IMR-90 (cell line): ENCODE data around the gene CACNA2D1. TPM values are rescaled to one million over a fixed set of nuclear protein-coding genes. Genes with fewer than 3 reads are reported as not detected.

ENCODE experiments used
- ATAC-seq: fragments of 200-7000 bp; cut with Tn5 transposase; 2 replicates; pipeline ENCODE4 v1.9.1; 2020; ENCODE audit warnings: low read depth, mild to moderate bottlenecking, moderate library complexity
- BruUV-seq: library from RNA; stranded (reverse); fragments of 400-500 nt; replicated peaks from 2 replicates; lab custom pipeline; 2021; lab: Mats Ljungman, UMichigan
- CTCF ChIA-PET: fragments of 300-600 bp; formaldehyde crosslinking; extraction: SDS; loops from one replicate; lab custom pipeline; 2021; ENCODE audit warnings: antibody characterized with exemption; lab: Yijun Ruan, JAX
- POLR2A ChIA-PET: fragments of 300-600 bp; sonication (Branson Sonifier 250); formaldehyde crosslinking; loops from one replicate; lab custom pipeline; 2022; ENCODE audit warnings: antibody characterized with exemption; ENCODE audit not compliant: unreplicated experiment; lab: Charles Lee
- DNase-seq: peaks from one replicate; pipeline ENCODE4 v3.0.0; 2013
- H2AFZ ChIP-seq: replicated peaks from 2 replicates; pipeline ENCODE3; 2013; ENCODE audit warnings: low read length, mild to moderate bottlenecking; ENCODE audit not compliant: poor library complexity
- H2AK5ac ChIP-seq: 2 replicates; pipeline ENCODE4 v1.6.1; 2013; ENCODE audit warnings: low read depth, low read length, inconsistent platforms
- H2AK9ac ChIP-seq: replicated peaks from 2 replicates; pipeline ENCODE3; 2013; ENCODE audit warnings: mild to moderate bottlenecking, low read depth, low read length, moderate library complexity; ENCODE audit not compliant: poor library complexity
- H2BK120ac ChIP-seq: 2 replicates; pipeline ENCODE4 v1.6.1; 2013; ENCODE audit warnings: low read depth, low read length, inconsistent platforms
- H2BK15ac ChIP-seq: 3 replicates; pipeline ENCODE4 v1.6.1; 2013; ENCODE audit warnings: low read depth, low read length, inconsistent platforms
- H2BK20ac ChIP-seq: 2 replicates; pipeline ENCODE4 v1.6.1; 2013; ENCODE audit warnings: low read depth, mild to moderate bottlenecking, inconsistent platforms, low read length, moderate library complexity
- H2BK5ac ChIP-seq: 2 replicates; pipeline ENCODE4 v1.6.1; 2013; ENCODE audit warnings: mild to moderate bottlenecking, low read depth, low read length, inconsistent platforms; ENCODE audit not compliant: poor library complexity, severe bottlenecking
- H3K14ac ChIP-seq: replicated peaks from 2 replicates; pipeline ENCODE4 v1.6.1; 2013; ENCODE audit warnings: low read depth, low read length, inconsistent platforms
- H3K18ac ChIP-seq: 2 replicates; pipeline ENCODE4 v1.6.1; 2013; ENCODE audit warnings: low read depth, low read length, control low read depth
- H3K23ac ChIP-seq: 2 replicates; pipeline ENCODE4 v1.6.1; 2013; ENCODE audit warnings: low read depth, low read length, inconsistent platforms
- H3K27ac ChIP-seq: 2 replicates; pipeline ENCODE4 v1.5.1; 2013; ENCODE audit warnings: mild to moderate bottlenecking, control low read depth, low read length; ENCODE audit not compliant: insufficient read depth
- H3K27me3 ChIP-seq: 2 replicates; pipeline ENCODE4 v1.6.1; 2013; ENCODE audit warnings: low read length; ENCODE audit not compliant: control insufficient read depth, insufficient read depth
- H3K36me3 ChIP-seq: 2 replicates; pipeline ENCODE4 v1.6.1; 2013; ENCODE audit warnings: low read length, mixed read lengths; ENCODE audit not compliant: control insufficient read depth, insufficient read depth
- H3K4ac ChIP-seq: 2 replicates; pipeline ENCODE4 v1.6.1; 2013; ENCODE audit warnings: low read depth, low read length, inconsistent platforms
- H3K4me1 ChIP-seq: 2 replicates; pipeline ENCODE4 v1.6.1; 2013; ENCODE audit warnings: low read length, mixed read lengths; ENCODE audit not compliant: control insufficient read depth, insufficient read depth
- H3K4me2 ChIP-seq: 2 replicates; pipeline ENCODE4 v1.6.1; 2013; ENCODE audit warnings: low read depth, mild to moderate bottlenecking, control low read depth, low read length, moderate library complexity
- H3K4me3 ChIP-seq: 2 replicates; pipeline ENCODE4 v1.5.1; 2013; ENCODE audit warnings: low read depth, mild to moderate bottlenecking, control low read depth, low read length, moderate library complexity; ENCODE audit not compliant: insufficient read depth
- H3K56ac ChIP-seq: 2 replicates; pipeline ENCODE4 v1.6.1; 2013; ENCODE audit warnings: low read length, inconsistent platforms; ENCODE audit not compliant: insufficient read depth; ENCODE audit errors: extremely low read depth
- H3K79me1 ChIP-seq, 2 experiments: 2 replicates each; pipeline ENCODE4 v1.6.1; 2013; ENCODE audit warnings: low read length in 2 of 2, inconsistent platforms in 1 of 2, low read depth in 1 of 2
- H3K9ac ChIP-seq: 2 replicates; pipeline ENCODE4 v1.6.1; 2013; ENCODE audit warnings: low read depth, low read length, control low read depth
- H3K9me1 ChIP-seq: 2 replicates; pipeline ENCODE4 v1.6.1; 2013; ENCODE audit warnings: low read length, inconsistent platforms; ENCODE audit not compliant: insufficient read depth
- H3K9me3 ChIP-seq: 2 replicates; pipeline ENCODE4 v1.6.1; 2013; ENCODE audit warnings: low read length; ENCODE audit not compliant: control insufficient read depth, insufficient read depth
- H4K20me1 ChIP-seq: 2 replicates; pipeline ENCODE4 v1.6.1; 2013; ENCODE audit warnings: low read length, inconsistent platforms; ENCODE audit not compliant: insufficient read depth
- H4K5ac ChIP-seq: 2 replicates; pipeline ENCODE4 v1.6.1; 2013; ENCODE audit warnings: mild to moderate bottlenecking, low read depth, low read length, control low read depth
- H4K8ac ChIP-seq, 2 experiments: 2 replicates each; pipeline ENCODE4 v1.6.1; 2013; ENCODE audit warnings: low read depth in 2 of 2, low read length in 2 of 2, control low read depth in 1 of 2, inconsistent platforms in 1 of 2
- H4K91ac ChIP-seq: 2 replicates; pipeline ENCODE4 v1.6.1; 2013; ENCODE audit warnings: low read depth, low read length, inconsistent platforms; ENCODE audit not compliant: insufficient read depth
- CHD1 ChIP-seq: IDR thresholded peaks from 2 replicates; pipeline ENCODE4 v1.6.1; 2012; ENCODE audit warnings: low read depth, low read length, improper control_type of control experiment
- ELK1 ChIP-seq: fragments of 150-350 bp; IDR thresholded peaks from 2 replicates; pipeline ENCODE4 v1.6.1; 2016; ENCODE audit warnings: low read depth, mild to moderate bottlenecking, low read length, moderate library complexity, borderline replicate concordance
- FOS ChIP-seq: fragments of 150-350 bp; IDR thresholded peaks from 2 replicates; pipeline ENCODE4 v1.6.1; 2016; ENCODE audit warnings: low read depth, low read length
- MAZ ChIP-seq: IDR thresholded peaks from 2 replicates; pipeline ENCODE4 v1.6.1; 2012; ENCODE audit warnings: low read depth, mild to moderate bottlenecking, low read length, improper control_type of control experiment, moderate library complexity, borderline replicate concordance
- MXI1 ChIP-seq: IDR thresholded peaks from 2 replicates; pipeline ENCODE4 v1.6.1; 2012; ENCODE audit warnings: low read depth, mild to moderate bottlenecking, low read length, moderate library complexity, borderline replicate concordance
- RAD21 ChIP-seq: IDR thresholded peaks from 2 replicates; pipeline ENCODE4 v1.6.1; 2012; ENCODE audit warnings: low read length, improper control_type of control experiment
- WGBS, 2 experiments: methylation state at CpG; one replicate each; pipeline versions ENCODE4 v1.1.5 to v1.1.7; 2013; ENCODE audit warnings: missing lambda C conversion rate in 2 of 2; ENCODE audit not compliant: insufficient read length in 1 of 2; ENCODE audit errors: extremely low coverage in 2 of 2; 5-methylcytosine and 5-hydroxymethylcytosine counted together
- dilution Hi-C: fragments of 300-500 bp; cut with HindIII; formaldehyde crosslinking; loops from one replicate; pipeline ENCODE4 v1.14.3; 2018; ENCODE audit warnings: low sequenced_read_pairs; ENCODE audit not compliant: unreplicated experiment
- in situ Hi-C: fragments of 300-500 bp; cut with MboI; formaldehyde crosslinking; loops from 3 replicates; pipeline ENCODE4 v1.14.3; 2019; ENCODE audit warnings: low sequenced_read_pairs, inconsistent platforms, mixed read lengths
- intact Hi-C: fragments of 100-400 bp; cut with micrococcal nuclease; formaldehyde crosslinking; loops from 2 replicates; pipeline ENCODE4 v1.10.0; 2022
- polyA plus RNA-seq, 3 experiments: library from polyadenylated mRNA; depleted of rRNA; stranded (reverse); fragments of >200 nt; gene quantifications; 2 replicates each; pipeline ENCODE4 v1.2.3, GENCODE V29; 2012; ENCODE audit warnings: low replicate concordance in 1 of 3
- total RNA-seq: library from RNA; depleted of rRNA; stranded (reverse); fragments of >200 nt; gene quantifications from 2 replicates; pipeline ENCODE4 v1.2.3, GENCODE V29; 2012

Gene CACNA2D1
- total and polyA plus RNA-seq, 2 of the 4 experiments (the other 2 are of a cell fraction), result 5.8 to 21.9 TPM

DNA sequence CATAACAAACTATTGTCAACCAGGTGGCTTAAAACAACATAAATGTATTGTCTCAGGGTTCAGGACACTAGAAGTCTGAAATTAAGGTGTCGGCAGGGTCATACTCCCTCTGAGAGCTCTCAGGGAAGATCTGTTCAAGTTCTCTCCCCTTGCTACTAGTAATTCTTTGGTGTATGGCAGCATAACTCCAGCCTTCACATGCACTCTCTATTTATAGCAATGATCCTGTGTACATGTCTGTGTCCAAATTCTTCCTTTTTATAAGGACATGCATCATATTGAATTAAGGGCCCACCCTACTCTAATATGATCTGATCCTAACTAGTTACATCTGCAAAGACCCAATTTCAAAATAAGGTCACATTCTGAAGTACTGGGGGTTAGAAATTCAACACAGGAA, 27.2 kb downstream of the CACNA2D1 start:
- no peak overlapping the region for H2AK5ac ChIP-seq
- H3K14ac ChIP-seq, result no peak overlapping the region
- H3K9me3 ChIP-seq, result no peaks in the 10 kb centered on the region
- H4K5ac ChIP-seq, result no peak overlapping the region
- no peak overlapping the region for H3K27ac ChIP-seq
- H2BK15ac ChIP-seq, result no peak overlapping the region
- no peak overlapping the region for H2BK20ac ChIP-seq
- no peaks in the 10 kb centered on the region; the same call in 1 of the 2 replicates for H4K20me1 ChIP-seq
- H3K4me2 ChIP-seq, result no peak overlapping the region
- H3K4me1 ChIP-seq, result peaks cover 8% of the 10 kb centered on the region
- DNase-seq (no peak), ATAC-seq (no peak)
- ChIA-PET CTCF (no interaction called here), POLR2A (no interaction called here)
- no CpG with 5 or more reads among the region's 1 CpG for WGBS, 2 experiments
- no peak overlapping the region for H3K9ac ChIP-seq
- TF ChIP-seq FOS (no peak), CHD1 (no peak), MAZ (no peak), RAD21 (no peak), MXI1 (no peak), ELK1 (no peak)
- no peak overlapping the region for H3K18ac ChIP-seq
- no peak overlapping the region for H3K4ac ChIP-seq
- in situ Hi-C loops (no loop called here), dilution Hi-C loops (no loop called here), intact Hi-C loops (no loop called here)
- no TSS peak for BruUV-seq
- H3K27me3 ChIP-seq, result no peaks in the 10 kb centered on the region
- no peaks in the 10 kb centered on the region; the same call in 1 of the 2 replicates for H3K9me1 ChIP-seq
- no peak overlapping the region for H4K8ac ChIP-seq
- H3K79me1 ChIP-seq, result peaks cover 9 to 12% of the 10 kb centered on the region in 2 experiments
- H3K23ac ChIP-seq, result no peak overlapping the region
- H3K36me3 ChIP-seq, result no peaks in the 10 kb centered on the region
- no peak overlapping the region for H3K4me3 ChIP-seq
- H2BK120ac ChIP-seq, result no peak overlapping the region
- no peak overlapping the region for H3K56ac ChIP-seq
- no peak overlapping the region for H2AFZ ChIP-seq
- H2AK9ac ChIP-seq, result no peak overlapping the region
- no peak overlapping the region for H2BK5ac ChIP-seq
- no peak overlapping the region for H4K91ac ChIP-seq
